GM21390 (cell line): Measurements from ENCODE around the gene TMEM130.

Source experiments
- ATAC-seq: cut with Tn5 transposase; IDR thresholded peaks from one replicate; pipeline ENCODE4 v1.9.1; 2021; ENCODE audit not compliant: unreplicated experiment

Gene TMEM130

GRCh38 chr7:98869597-98870120 is at the start of gene TMEM130:
TMEM130 (minus strand) TSS chr7:98870014; CDS start chr7:98869861, 153 bp downstream.
- ATAC-seq, result no peak

- no peak for ATAC-seq
These were observed 47.5 kb upstream of the TMEM130 start for GRCh38 chr7:98917331-98917730.

- ATAC-seq, result no peak
These were observed 43.8 kb upstream of the TMEM130 start for GRCh38 chr7:98913612-98914011.

GRCh38 chr7:98913026-98913425 is 43.2 kb upstream of the TMEM130 start:
- no peak for ATAC-seq

- no peak for ATAC-seq
These were observed 42.1 kb upstream of the TMEM130 start for GRCh38 chr7:98911916-98912315.

- no peak for ATAC-seq
These were observed 40.6 kb upstream of the TMEM130 start for GRCh38 chr7:98910427-98910826.

GRCh38 chr7:98909487-98909886 is 39.7 kb upstream of the TMEM130 start:
- no peak for ATAC-seq

- ATAC-seq, result no peak
These were observed 38.8 kb upstream of the TMEM130 start for GRCh38 chr7:98908585-98908984.

GRCh38 chr7:98907570-98907969 is 37.8 kb upstream of the TMEM130 start:
- ATAC-seq, result no peak

- no peak for ATAC-seq
These were observed 33.4 kb upstream of the TMEM130 start for GRCh38 chr7:98903246-98903645.

GRCh38 chr7:98902523-98902922 is 32.7 kb upstream of the TMEM130 start:
- ATAC-seq, result no peak

- no peak for ATAC-seq
These were observed 31.0 kb upstream of the TMEM130 start for GRCh38 chr7:98900815-98901214.

- ATAC-seq, result no peak
These were observed 30.0 kb upstream of the TMEM130 start for GRCh38 chr7:98899816-98900215.

- ATAC-seq, result no peak
These were observed 22.8 kb upstream of the TMEM130 start for GRCh38 chr7:98892609-98893008.

GRCh38 chr7:98887038-98887437 is 17.2 kb upstream of the TMEM130 start:
- no peak for ATAC-seq

GRCh38 chr7:98884416-98884815 is 14.6 kb upstream of the TMEM130 start:
- ATAC-seq, result no peak

- no peak for ATAC-seq
These were observed 11.9 kb upstream of the TMEM130 start for GRCh38 chr7:98881561-98882315.

GRCh38 chr7:98880485-98880884 is 10.7 kb upstream of the TMEM130 start:
- no peak for ATAC-seq

- no peak for ATAC-seq
These were observed 10.1 kb upstream of the TMEM130 start for GRCh38 chr7:98879979-98880315.

- ATAC-seq, result peak; percentile 67
These were observed 9.6 kb upstream of the TMEM130 start for GRCh38 chr7:98879198-98879978.

- peak; percentile 71 for ATAC-seq
These were observed 8.8 kb upstream of the TMEM130 start, which contains the start of gene TRRAP for GRCh38 chr7:98878365-98879197. TRRAP (plus strand) TSS chr7:98878532; CDS start chr7:98881151, 2,619 bp downstream.
